GM21390 (cell line): ENCODE data around the gene AATK.

Source experiments
- ATAC-seq: cut with Tn5 transposase; IDR thresholded peaks from one replicate; pipeline ENCODE4 v1.9.1; 2021; ENCODE audit not compliant: unreplicated experiment

Gene AATK, protein sequence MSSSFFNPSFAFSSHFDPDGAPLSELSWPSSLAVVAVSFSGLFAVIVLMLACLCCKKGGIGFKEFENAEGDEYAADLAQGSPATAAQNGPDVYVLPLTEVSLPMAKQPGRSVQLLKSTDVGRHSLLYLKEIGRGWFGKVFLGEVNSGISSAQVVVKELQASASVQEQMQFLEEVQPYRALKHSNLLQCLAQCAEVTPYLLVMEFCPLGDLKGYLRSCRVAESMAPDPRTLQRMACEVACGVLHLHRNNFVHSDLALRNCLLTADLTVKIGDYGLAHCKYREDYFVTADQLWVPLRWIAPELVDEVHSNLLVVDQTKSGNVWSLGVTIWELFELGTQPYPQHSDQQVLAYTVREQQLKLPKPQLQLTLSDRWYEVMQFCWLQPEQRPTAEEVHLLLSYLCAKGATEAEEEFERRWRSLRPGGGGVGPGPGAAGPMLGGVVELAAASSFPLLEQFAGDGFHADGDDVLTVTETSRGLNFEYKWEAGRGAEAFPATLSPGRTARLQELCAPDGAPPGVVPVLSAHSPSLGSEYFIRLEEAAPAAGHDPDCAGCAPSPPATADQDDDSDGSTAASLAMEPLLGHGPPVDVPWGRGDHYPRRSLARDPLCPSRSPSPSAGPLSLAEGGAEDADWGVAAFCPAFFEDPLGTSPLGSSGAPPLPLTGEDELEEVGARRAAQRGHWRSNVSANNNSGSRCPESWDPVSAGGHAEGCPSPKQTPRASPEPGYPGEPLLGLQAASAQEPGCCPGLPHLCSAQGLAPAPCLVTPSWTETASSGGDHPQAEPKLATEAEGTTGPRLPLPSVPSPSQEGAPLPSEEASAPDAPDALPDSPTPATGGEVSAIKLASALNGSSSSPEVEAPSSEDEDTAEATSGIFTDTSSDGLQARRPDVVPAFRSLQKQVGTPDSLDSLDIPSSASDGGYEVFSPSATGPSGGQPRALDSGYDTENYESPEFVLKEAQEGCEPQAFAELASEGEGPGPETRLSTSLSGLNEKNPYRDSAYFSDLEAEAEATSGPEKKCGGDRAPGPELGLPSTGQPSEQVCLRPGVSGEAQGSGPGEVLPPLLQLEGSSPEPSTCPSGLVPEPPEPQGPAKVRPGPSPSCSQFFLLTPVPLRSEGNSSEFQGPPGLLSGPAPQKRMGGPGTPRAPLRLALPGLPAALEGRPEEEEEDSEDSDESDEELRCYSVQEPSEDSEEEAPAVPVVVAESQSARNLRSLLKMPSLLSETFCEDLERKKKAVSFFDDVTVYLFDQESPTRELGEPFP (N-terminal part only)

DNA sequence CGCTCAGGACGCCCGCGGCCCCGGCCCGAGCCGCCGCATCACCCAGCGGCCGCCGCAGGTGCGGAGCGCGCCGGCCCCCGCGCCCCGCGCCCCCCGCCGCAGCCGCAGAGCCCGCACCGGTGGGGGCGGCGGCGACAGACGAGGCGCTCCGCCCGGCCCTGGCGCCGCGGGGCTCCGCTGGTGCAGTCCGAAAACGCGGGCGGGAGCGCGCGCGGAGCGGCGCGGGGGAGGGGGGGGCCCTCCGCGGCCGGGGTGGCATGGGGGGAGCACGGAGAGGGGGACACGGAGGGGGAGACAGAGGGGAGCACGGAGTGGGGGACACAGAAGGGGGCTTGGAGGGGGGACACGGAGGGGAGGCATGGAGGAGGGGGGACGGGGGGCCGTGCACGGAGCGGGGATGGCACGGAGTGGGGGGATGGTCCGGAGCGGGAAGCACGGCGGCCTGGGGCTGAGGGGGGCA, at the start of gene AATK:
Gene AATK, minus strand, starts transcription at position 189 of the 460 bp plus-strand sequence. CDS start 229 bp downstream, outside the sequence.
- no peak for ATAC-seq

DNA sequence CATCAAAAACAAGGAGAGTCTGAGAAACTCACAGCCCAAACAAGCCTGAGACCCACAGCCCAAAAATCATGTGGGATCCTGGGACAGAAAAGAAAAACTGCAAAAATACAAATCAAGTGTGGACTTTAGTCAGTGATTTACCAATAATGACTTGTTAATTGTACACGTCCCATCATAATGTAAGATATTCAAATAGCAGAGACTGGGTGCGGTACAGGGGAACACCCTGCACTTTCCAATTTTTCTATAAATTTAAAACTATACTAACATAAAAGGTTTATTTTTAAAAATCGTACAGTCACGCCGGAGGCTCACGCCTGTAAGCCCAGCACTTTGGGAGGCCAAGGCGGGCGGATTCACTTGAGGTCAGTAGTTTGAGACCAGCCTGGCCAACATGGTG, 48.0 kb upstream of the AATK start:
- ATAC-seq, result no peak

DNA sequence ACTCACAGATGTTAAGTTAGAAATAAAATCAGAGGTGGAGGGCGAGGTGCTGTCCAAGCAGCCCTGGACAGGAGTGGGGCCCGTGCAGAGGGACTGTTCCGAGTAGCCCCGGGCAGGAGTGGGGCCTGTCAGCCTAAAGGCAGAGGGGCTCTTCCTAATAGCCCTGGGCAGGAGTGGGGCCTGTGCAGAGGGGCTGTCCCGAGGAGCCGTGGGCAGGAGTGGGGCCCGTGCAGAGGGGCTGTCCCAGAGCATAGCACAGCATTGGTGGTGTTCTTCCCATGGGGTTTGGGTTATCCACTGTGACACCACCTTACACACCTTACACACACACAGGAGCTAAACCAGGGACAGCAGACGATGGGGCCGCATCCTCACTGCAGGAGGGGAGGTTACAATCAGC, 46.3 kb upstream of the AATK start:
- ATAC-seq, result no peak

DNA sequence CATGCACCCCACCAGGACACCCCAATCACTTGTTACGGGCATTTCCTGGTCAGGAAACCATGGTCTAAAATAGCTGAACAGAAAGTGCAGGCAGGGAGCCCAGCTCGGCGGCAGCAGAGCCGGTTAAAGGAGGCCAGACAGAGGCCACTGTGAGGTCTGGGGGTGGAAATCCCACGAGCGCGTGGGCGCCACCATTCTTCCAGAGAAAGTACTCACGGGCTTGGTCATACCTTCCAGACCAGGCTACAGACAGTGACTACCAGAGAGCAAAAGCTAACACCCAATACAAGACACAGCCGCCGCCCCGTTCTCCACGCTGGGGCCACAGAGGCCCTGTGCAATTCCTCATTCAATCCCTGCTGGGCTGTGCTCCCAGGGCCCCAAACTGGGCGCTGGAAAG, 44.8 kb upstream of the AATK start:
- ATAC-seq, result no peak

DNA sequence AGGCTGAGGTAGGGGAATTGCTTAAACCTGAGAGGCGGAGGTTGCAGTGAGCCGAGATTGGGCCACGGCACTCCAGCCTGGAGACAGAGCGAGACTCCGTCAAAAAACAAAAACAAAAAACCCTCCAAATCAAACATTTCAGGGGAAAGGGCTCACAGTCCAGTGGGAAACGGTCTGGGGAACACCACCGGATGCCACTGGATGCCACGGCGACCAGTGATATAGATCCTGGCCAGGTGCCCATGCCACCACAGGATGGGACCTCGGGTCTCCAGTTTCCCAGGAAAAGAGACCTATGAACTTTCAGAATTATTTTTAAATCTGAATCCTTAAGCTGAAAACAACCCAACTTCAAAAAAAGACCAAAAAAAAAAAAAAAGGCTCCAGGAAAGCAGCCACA, 44.4 kb upstream of the AATK start:
- no peak for ATAC-seq

DNA sequence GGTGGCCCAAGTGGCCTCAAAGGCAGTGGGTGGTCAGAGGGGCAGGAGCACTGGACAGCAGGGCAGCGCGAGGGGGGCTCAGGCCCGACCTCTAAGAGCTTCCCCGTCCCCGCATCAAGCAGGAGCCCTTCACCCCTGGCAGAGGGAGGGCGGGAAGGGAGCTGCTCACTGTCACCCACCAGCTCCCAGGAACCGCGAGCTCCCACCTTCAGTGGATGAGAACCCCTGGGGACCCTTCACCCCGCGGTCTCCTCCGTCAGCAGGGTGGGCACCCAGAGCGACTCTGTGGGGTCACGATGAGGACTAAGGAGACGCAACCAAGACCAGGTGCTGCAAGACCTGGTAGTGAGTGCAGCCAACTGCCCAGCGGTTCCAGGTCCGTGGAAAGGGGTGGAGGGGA, 43.1 kb upstream of the AATK start:
- ATAC-seq, result no peak

DNA sequence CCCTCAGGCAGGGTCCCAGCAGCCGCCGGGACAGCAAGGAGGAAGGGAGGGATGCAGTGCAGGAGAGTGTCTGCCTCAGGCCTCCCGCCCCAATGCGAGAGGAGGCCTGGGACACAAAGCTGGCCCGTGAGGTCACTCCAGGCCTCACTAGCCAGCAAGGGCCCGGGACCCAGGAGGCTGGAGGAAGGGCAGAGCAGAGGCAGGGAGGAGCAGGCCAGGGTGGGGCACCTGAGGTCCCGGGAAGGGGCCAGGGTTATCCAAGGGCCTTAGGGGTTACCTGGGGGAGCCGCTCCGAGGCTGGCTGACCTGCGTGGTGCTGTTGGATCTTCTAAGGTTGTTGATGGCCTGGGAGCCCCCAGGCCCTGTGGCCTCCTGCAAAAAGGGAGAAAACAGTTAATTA, 42.6 kb upstream of the AATK start:
- ATAC-seq, result no peak

DNA sequence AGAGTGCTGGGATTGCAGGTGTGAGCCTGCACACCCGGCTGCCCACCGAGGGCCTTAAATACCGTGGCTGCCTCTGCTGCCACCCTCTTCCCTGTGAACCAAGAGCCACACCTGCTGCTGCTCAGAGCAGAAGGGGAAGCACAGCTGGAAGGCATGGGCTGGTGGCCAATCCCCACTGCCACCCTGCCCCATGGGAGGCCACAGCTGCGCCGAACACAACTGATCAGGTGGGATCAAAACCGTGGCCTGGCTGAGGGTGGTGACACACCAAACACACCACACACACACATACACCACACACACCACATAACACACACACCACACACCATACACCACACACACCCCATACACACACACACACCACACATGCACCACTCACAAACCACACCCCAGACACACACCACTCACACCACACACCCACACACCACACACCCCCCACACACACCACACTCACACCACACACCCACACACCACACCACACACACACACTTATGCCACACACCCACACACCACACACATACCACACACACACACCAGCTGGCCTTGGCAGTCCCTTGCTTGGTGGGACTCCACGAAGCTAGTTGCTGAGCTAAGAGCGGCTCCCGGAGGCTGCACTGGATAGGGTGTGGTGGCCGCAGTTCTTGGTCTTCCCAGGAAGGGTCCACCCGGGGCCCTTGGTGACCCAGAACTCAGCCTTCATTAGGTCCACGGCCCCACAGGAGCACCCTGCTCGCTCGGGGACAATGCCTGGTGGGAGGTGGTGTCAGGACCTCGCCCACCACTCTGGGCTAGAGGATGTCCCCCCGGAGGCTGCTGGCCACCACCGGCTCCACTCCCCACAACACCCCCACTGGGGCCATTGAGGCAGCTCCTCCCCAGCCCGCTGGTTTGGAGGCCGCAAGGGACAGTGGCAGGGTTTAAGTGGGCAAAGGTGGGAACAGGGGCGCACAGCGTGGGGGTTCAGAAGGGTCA, 41.9 kb upstream of the AATK start:
- no peak for ATAC-seq

DNA sequence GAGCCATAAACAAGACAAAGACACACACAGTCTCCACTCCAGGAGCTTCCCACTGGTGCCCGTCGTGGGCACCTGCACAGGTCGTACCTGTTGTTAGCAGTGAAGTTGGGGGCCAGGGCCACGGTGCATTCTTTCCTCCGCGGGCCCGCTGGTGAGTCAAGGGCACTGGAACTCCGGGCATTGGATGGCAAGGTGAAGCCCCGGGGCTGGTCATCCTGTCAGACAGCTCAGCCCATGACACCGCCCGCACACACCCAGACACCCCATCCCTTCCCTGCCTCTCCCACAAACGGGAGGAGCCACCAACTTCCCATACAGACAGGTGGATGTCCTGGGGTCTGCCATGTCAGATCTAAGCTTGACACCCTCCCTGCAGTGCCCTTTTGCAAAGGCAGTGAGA, 40.6 kb upstream of the AATK start:
- ATAC-seq, result no peak

DNA sequence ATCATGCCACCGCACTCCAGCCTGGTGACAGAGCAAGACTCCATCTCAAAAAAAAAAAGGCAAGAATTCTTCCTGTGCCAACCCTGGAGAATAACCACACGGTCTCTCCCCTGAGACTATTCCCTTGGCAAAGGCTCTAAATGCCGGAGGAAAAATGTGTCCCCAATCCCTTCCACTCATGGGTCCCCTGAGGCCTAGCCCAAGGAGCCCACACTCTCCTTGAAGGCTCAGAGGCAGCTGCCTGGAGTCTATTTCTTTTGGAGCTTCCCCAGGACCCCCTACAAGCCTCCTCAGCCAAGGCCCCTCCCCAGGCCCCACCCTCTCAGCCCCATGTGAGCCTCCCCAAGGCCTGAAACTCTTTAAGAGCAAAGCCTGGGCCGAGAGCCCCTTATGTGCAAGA, 40.1 kb upstream of the AATK start:
- no peak for ATAC-seq

DNA sequence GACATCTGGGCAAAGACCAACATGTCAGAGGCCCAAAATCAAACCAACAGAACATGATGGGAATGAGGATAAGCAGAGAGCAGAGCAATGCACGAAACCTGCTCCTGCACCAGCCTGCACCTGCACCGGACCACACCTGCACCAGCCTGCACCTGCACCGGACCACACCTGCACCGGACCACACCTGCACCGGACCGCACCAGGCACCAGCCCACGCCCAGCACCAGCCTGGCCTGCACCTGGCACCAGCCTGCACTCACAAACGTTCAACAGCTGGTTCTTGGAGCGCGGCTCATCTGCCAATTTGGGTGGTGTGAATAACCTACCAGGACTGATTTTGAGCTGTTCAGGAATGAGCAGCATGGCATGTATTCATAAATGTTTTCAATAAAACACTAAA, 38.6 kb upstream of the AATK start:
- ATAC-seq, result no peak

DNA sequence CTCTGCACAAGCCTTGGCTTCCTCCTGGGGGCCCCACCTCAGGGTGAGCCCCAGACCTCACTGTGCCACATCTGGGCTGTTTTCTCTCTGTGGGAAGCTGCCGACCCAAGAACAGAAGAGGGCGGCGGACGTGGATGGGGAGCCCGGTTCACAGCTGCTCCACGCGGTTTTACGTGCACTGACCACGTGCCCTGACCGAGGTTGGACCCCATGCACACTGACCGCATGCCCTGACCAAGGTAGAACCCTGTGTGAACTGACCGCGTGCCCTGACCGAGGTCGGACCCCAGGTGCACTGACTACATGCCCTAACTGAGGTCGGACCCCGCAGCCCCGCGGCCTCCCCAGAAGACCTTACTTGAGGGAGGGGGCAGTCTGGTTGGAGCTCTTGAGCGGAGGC, 37.1 kb upstream of the AATK start:
- ATAC-seq, result no peak

DNA sequence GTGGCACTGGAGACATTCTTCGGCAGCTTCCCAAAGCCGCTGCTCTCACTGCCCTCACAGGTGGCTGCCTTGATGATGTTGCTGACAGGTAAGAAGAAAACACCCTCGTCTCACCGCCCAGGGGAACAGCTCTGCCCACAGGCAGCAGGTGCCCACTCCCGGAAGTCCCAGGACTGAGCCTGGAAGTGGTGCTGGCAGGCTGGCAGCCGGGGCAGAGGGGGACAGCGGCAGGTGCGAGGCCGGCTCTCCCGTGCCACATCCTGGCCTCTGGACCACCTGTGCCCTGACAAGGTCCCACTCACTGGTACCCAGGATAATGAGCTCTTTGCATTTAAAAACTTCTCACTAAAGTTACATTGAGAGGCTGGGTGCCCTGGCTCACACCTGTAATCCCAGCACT, 36.3 kb upstream of the AATK start:
- no peak for ATAC-seq

DNA sequence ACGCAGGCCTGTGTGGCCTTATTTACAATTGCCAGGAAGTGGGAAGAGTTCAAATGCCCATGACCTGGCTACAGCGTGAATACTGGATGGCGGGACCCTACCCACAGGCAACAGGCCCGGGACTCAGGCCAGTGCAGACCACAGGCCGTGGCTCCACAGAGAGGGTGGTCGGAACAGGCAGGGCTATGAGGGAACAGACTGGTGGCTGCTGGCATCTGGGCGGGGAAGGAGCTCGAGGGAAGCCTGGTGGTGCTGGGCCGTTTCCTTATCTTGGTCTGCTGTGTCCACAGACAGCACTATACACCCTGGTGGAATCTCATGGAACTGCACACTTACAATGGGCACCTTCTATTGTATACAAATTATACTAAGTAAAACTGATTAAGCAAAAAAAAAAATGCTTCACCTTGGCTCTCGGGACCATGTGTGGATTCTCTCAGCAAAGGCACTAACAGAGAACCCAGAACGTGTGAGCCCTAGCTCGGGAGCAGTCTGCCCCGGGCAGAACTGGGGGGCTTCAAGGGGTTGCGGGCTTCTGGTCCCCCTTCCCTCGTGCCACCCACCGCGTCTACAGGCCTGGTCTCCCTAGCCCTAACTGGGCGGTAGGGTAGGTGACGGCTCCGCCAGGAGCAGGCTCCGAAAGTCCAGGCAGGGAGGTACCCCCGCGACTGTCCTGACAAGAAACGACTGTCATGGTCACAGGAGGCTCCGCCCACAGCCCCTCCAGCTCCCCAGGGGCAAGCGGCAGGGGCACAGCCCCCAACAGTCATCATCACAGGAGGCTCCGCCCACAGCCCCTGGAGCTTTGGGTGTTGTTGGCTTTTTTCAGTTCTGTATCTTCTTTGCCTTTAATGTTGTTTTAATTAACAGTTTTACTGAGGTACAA, 34.9 kb upstream of the AATK start:
- no peak for ATAC-seq

DNA sequence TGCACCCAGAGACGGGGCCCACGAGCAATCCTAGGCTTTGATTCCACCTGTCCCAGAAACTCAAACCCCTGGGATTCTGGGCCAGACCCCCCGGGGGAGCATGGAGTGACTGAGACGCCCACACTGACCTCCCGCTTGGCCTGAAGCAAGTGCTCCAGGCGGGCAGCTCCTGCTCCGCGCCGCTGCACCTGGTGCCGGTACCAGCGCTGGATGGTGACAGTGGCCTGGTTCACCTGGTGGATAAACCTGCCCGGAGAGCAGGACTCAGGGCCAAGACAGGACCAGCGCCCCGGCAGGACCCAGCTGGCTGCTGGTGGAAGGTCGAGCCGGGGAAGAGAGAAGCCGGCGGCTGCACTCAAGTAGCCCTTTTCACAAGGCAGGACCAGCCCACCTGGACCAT, 34.2 kb upstream of the AATK start:
- ATAC-seq, result no peak

DNA sequence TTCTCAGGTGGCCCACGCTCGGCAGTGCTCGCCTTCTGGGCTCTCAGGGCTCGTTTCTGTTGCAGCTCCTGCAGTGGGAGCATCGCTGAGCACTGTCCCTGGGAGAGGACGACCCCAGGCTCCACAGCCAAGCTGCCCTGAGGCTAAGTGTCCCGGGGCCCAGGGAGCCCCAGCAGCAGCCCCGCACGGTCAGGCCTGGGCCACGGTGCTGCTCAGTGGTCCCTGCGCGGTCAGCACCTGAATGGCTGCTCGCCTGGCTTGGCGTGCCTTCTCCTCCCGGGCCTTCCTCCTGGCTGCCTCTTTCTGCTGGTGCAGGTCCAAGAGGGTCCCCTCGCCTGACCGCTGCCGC, 33.4 kb upstream of the AATK start:
- no peak for ATAC-seq

DNA sequence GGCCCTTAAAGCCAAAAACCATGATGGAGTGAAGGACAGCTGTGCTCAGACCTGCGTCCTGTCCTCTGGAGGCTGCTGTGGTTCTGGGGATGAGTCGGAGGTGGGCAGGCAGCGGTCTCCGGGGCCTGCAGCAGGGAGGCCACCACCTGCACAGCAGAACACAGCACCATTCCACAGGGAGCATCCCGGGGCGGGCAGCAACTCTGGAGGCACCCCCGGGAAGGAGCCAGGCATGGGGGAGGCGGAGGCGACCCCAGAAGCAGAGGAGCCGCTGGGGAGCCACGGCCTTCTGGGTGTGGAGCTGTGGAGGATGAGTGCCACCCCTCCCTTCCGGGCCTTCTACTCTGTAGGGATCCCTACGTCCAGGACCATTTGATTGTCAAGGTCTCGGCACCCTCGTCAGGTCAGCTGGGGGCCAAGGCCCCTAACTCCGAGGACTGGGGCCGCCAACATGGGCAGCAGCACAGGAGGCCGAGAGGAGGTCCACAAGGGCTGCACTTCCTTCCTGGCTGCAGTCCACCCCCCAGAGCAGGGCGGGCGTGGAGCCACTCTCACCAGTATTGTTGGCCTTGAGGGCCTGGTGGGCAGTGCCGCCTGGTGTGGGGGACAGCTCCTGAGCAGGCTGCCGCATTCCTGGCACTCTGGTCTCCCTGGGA, 32.9 kb upstream of the AATK start:
- ATAC-seq, result no peak

DNA sequence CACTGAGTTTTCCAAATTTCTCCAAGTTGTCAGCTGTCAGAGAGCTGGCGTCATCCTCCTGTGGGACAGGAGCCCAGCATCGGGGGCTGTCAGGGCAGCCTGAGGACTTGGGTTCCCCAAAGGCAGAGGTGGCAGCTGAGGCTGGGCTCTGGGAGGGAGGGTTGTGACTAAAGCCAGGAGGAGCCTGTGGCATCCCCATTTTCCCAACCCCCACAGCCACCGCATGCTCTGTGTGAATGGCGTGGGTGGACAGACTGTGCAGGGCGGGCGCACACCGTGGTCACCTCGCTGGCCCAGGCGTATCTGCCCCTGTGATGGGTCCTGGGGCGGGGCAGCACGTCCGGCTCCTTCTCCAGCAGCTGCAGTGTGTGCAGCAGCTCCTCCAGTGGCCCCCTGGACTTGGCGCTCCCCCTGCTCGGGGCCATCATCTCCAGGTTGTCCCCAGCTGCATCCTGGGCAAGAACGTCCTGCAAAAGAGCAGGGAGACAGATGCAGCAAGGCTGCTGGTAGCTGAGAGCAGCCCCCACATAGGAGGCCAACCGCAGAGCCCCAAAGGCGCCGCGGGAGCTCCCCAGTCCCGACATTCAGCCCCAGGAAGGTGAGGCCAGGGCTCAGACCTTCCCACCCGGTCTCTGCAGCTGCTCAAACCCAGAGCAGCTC, 31.9 kb upstream of the AATK start:
- ATAC-seq, result no peak
